HG03103 (cell line): ENCODE measurements around the gene ITPR3.
"Not testable (repeated sequence)": the region's sequence is repeated elsewhere in the genome, so short reads cannot be mapped to it uniquely, and the experiment has no call there.

Experiments
- ATAC-seq: cut with Tn5 transposase; IDR thresholded peaks from one replicate; pipeline ENCODE4 v1.9.1; 2021; ENCODE audit warnings: low read depth; ENCODE audit not compliant: unreplicated experiment

Gene ITPR3

DNA sequence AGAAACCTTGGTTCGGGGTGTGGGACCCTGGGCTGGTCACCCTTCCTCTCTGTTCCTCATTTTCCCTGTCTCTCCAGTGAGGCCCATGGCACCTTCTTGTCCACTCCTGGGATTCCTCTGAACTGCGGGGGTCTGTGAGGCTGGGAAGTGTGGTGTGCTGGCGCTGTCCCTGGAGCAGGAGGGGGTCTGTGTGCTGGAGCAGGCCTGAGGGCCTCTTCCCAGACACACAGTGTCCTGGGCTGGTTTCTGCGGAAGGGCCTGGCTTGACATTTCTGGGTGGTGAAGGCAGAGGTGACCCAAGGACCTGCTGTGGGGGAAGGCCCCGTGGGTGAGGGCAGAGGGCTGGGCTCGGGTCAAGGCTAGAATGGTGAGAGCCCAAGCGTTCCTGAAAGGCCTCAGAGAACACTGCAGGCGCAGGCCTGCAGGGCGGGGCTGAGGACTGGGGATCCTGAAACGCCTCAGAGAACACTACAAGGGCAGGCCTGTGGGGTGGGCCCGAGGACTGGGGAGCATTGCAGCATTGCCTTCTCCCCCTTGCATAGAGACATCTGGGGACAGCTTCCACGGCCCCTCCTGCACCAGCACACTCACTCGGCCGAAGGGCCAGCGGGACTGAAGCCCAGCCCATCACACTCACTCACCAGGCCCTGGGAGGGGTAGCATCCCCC lies 30.5 kb upstream of the ITPR3 start:
- ATAC-seq: no peak

DNA sequence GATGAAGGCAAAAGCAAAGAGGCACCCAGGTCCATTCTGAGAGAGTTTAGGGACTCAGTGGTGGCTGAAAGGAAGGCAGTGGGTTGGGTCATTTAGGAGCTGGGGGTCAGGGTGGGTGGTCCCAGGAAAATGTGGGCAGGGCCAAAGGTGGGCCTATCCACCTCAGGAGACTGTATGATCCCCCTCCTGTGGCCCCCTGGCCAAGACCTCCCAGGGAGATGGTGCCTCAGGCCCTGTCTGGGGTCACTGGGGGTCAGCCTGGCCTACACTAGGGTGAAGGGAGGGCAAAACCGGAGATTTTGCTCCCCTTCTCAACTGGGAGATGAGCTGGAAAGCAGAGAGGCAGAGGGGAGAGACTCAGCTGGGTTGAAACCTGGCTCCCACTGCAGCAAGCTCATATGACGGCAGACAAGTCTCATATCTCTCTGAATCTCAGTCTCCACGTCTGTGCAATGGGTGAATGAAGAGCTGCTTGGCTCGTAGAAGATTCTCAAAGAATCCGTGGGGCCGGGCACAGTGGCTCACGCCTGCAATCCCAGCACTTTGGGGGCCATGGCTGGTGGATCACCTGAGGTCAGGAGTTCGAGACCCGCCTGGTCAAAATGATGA lies 29.6 kb upstream of the ITPR3 start:
- ATAC-seq: no peak

- ATAC-seq: no peak
Measured at GRCh38 chr6:33592280-33592594, 28.9 kb upstream of the ITPR3 start.

- ATAC-seq: no peak
Measured at GRCh38 chr6:33592595-33593413, 28.3 kb upstream of the ITPR3 start.

DNA sequence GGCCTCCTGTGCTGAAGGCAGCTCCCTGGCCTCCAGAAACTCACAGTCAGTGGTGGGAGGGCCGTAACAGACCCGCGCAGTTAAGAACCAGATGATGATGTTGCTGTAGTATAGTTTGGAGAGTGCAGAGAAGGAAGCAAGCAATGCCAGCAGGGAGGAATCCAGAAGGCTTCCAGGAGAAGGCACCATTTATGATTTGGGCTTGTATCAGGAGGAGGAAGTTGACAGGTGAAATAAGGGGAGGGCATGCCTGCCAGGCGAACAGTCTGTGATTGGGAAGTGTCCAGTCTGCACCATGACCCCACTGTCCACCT lies 27.8 kb upstream of the ITPR3 start:
- no peak for ATAC-seq

DNA sequence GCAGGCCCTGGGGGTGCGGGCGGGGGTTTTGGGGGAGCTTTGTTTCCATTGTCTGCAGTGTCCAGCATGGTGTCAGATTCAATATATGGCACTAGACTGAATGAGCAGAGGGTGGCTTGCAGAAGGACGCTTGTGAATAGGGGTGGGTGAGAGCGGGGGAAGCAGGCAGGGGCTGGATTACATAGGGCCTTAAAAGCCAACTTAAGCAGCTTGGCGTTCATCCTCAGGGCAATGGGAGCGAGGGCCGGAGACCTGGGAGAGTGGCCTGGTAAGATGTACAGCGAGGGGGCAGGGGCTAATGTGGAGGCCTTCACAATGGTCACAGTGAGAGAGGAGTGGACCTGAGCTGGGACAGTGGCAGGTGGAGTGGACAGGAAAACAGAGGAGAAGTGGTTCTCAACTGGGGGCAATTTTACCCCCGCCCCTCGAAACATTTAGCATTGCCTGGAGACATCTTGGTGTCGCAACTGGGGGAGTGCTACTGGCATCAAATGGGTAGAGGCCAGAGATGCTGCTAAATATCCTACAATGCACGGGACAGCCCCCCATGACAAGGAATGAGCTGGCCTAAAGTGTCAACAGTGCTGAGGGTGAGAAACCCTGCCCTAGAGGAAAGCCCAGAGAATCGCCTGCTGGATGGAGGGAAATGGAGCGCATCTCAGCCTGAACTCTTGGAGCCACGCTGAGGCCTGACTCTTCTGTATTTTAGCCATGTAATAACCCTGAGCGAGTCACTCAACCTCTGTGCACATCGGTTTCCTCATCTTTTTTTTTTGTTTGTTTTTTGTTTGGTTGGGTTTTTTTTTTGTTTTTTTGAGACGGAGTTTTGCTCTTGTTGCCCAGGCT lies 25.9 kb upstream of the ITPR3 start:
- ATAC-seq: no peak

- ATAC-seq: not testable (repeated sequence)
Measured at GRCh38 chr6:33596894-33597293, 24.2 kb upstream of the ITPR3 start.

DNA sequence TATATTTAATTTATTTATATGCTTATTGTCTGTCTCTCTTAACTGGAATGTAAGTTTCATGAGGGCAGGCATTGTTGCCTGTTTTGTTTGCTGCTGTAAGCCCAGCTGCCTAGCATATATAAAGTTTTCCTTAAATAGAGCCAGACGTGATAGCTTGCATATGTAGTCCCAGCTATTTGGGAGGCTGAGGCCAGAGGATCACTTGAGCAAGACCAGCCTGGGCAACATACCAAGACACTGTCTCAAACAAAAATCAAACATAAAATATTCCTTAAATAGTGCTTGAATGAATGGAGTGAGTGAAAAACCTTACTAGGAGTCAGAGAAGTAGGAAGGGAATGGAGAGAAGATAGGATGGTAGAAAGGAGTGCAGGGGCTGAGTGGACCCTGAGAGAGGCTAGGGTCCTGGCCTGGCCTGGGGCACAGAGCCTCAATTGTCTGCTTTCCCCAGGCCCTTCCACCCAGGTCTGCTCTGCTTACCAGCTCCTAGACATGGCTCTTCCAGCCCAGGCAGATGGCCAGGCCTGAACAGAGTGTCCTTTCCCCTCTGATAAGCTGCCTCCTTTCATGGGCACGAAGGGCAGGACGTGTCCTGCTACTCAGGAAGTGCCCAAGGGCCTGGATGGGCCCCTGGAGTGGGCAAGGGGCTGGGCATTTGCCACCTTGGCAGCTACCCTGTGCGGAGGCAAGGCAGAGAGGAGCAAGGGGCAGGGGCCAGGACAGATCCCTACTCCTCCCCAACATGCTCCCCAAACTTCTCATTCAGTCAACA lies 23.4 kb upstream of the ITPR3 start:
- no peak for ATAC-seq

GRCh38 chr6:33599413-33599938 lies 21.6 kb upstream of the ITPR3 start:
- ATAC-seq: no peak

DNA sequence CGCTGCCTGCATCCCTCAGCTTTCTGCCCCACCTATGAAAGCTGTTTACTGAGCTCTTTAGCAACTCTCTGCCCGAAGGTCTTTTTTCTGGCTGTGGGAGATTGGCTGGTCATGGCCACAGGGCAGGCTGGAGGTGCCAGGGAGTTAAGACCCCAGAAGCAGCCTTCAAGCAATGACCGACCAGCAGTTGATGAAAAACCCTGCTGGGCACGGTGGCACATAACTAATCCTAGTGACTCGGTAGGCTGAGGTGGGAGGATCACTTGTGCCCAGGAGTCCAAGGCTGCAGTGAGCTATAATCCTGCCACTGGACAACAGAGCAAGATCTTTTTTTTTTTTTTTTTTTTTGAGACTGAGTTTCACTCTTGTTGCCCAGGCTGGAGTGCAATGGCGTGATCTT lies 20.4 kb upstream of the ITPR3 start:
- no peak for ATAC-seq

DNA sequence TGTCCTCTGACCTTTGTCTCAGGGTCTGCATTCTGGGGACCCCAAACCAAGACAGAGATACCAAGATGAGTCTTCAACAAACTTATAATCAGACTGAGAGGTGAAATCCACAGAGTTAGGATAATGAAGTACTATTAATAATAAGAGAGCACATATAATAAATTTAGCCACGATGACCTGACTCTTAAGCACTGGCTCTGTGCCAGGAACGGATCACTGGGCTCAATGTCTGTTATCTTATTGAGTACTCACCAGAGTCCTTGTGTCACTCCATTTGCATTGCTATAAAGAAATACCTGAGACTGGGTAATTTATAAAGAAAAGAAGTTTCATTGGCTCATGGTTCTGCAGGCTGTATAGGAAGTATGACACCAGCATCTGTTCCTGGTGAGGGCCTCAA lies 18.9 kb upstream of the ITPR3 start:
- no peak for ATAC-seq

GRCh38 chr6:33604941-33605854 lies 15.9 kb upstream of the ITPR3 start:
- no peak for ATAC-seq

- no peak for ATAC-seq
Measured at GRCh38 chr6:33606642-33607041, 14.5 kb upstream of the ITPR3 start.

GRCh38 chr6:33607126-33607783 lies 13.9 kb upstream of the ITPR3 start:
- ATAC-seq: no peak

- no peak for ATAC-seq
Measured at GRCh38 chr6:33607784-33608161, 13.3 kb upstream of the ITPR3 start.

DNA sequence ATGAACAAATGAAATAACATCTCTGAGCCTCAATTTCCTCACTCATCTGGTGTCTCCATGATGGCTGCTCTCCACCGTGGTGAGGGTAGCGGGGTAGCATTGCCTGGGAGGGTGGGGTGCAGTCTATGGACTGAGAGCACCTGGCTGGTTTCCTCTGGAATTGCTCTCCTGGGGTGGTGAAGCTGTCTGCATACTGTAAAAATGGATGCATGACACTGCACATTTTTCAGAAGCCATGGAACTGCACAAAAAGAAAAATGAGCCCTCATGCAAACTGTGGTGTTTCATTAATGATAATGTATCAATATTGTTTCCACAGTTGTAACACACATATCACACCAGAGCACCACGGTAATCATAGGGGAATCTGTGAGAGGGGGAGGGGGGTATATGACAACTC lies 12.1 kb upstream of the ITPR3 start:
- no peak for ATAC-seq

DNA sequence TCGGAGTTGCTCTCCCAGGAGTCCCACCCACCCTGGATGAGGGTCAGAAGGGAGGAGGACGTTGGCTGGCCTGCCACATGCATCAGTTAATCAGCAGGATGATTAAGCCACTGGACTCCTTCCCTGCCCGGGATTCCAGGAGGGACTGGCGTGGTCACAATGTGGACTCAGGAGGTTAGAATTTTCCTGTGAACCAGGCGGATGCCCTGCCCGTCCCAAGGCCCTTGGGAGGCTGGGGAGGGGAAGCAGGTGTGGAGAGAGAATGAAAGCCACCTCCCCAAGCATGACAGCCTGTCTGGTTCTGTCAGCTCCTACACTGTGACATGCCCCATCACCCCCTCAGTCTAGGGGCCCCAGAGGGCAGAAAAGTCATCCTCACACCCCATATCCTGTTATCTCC lies 11.6 kb upstream of the ITPR3 start:
- no peak for ATAC-seq

GRCh38 chr6:33610067-33610466 lies 11.1 kb upstream of the ITPR3 start:
- no peak for ATAC-seq
